ENCODE results near the gene GPC6.

GRCh38 chr13:93364166-93364565 lies 137.6 kb downstream of the GPC6 start:
- TF ChIP-seq CTCF (IDR thresholded peaks at IDR 0.05; ENCODE audit: insufficient read depth, low read length, poor library complexity, severe bottlenecking) (no peak), EZH2phosphoT487 (conservative IDR thresholded peaks at IDR 0.05; ENCODE audit: low read length) (no peak)
